ENCODE measurements around the gene LAIR2. TPM values are rescaled to one million over a fixed set of nuclear protein-coding genes. Genes with fewer than 3 reads are reported as not detected.

Gene LAIR2
- total and polyA plus RNA-seq, 2 experiments from 2014 or later: not detected

DNA sequence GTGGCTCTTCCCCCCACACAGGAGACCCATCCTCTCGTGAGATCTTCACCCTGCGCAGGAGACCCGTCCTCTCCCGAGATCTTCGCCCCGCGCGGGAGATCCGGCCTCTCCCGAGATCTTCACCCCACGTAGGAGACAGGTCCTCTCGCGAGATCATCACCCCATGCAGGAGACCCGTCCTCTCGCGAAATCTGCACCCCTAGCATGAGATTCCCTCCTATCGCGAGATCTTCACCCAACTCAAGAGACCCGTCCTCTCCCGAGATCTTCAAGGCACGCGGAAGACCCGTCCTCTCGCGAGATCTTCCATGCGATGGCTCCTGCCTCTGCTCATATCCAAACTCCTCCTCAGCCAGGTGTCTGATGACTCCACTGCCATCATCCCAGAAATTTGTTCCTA is 24.3 kb downstream of the LAIR2 start:
- TF ChIP-seq, protein P1, sequence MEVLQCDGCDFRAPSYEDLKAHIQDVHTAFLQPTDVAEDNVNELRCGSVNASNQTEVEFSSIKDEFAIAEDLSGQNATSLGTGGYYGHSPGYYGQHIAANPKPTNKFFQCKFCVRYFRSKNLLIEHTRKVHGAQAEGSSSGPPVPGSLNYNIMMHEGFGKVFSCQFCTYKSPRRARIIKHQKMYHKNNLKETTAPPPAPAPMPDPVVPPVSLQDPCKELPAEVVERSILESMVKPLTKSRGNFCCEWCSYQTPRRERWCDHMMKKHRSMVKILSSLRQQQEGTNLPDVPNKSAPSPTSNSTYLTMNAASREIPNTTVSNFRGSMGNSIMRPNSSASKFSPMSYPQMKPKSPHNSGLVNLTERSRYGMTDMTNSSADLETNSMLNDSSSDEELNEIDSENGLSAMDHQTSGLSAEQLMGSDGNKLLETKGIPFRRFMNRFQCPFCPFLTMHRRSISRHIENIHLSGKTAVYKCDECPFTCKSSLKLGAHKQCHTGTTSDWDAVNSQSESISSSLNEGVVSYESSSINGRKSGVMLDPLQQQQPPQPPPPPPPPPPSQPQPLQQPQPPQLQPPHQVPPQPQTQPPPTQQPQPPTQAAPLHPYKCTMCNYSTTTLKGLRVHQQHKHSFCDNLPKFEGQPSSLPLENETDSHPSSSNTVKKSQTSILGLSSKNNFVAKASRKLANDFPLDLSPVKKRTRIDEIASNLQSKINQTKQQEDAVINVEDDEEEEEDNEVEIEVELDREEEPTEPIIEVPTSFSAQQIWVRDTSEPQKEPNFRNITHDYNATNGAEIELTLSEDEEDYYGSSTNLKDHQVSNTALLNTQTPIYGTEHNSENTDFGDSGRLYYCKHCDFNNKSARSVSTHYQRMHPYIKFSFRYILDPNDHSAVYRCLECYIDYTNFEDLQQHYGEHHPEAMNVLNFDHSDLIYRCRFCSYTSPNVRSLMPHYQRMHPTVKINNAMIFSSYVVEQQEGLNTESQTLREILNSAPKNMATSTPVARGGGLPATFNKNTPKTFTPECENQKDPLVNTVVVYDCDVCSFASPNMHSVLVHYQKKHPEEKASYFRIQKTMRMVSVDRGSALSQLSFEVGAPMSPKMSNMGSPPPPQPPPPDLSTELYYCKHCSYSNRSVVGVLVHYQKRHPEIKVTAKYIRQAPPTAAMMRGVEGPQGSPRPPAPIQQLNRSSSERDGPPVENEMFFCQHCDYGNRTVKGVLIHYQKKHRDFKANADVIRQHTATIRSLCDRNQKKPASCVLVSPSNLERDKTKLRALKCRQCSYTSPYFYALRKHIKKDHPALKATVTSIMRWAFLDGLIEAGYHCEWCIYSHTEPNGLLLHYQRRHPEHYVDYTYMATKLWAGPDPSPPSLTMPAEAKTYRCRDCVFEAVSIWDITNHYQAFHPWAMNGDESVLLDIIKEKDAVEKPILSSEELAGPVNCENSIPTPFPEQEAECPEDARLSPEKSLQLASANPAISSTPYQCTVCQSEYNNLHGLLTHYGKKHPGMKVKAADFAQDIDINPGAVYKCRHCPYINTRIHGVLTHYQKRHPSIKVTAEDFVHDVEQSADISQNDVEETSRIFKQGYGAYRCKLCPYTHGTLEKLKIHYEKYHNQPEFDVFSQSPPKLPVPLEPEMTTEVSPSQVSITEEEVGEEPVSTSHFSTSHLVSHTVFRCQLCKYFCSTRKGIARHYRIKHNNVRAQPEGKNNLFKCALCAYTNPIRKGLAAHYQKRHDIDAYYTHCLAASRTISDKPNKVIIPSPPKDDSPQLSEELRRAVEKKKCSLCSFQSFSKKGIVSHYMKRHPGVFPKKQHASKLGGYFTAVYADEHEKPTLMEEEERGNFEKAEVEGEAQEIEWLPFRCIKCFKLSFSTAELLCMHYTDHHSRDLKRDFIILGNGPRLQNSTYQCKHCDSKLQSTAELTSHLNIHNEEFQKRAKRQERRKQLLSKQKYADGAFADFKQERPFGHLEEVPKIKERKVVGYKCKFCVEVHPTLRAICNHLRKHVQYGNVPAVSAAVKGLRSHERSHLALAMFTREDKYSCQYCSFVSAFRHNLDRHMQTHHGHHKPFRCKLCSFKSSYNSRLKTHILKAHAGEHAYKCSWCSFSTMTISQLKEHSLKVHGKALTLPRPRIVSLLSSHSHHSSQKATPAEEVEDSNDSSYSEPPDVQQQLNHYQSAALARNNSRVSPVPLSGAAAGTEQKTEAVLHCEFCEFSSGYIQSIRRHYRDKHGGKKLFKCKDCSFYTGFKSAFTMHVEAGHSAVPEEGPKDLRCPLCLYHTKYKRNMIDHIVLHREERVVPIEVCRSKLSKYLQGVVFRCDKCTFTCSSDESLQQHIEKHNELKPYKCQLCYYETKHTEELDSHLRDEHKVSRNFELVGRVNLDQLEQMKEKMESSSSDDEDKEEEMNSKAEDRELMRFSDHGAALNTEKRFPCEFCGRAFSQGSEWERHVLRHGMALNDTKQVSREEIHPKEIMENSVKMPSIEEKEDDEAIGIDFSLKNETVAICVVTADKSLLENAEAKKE (CRISPR knock-in tag; IDR thresholded peaks at IDR 0.05): no peak
- TF ChIP-seq EZH2phosphoT487 (IDR thresholded peaks at IDR 0.05; ENCODE audit: unreplicated experiment) (no peak), NANOG (IDR thresholded peaks at IDR 0.05; ENCODE audit: borderline replicate concordance) (no peak), CREB1 (CRISPR knock-in tag; IDR thresholded peaks at IDR 0.05; ENCODE audit: low read depth) (no peak)
- Mint-ChIP-seq H3K27me3 (ENCODE audit: insufficient read depth, low read depth, poor library complexity) (peaks cover 3% of the 10 kb centered on the region), H3K9me3 (peaks cover 97% of the 10 kb centered on the region), H3K4me1 (no peaks in the 10 kb centered on the region), H3K36me3 (ENCODE audit: low read depth) (peaks cover 46% of the 10 kb centered on the region), H3K4me3 (no peak overlapping the region), H3K27ac (no peak overlapping the region)
- no peaks in the 10 kb centered on the region for H4K20me1 ChIP-seq (replicated peaks; ENCODE audit: insufficient read depth)
- H3K27me3 ChIP-seq (ENCODE audit: insufficient read depth): no peaks in the 10 kb centered on the region
- no peak overlapping the region for H3K27ac ChIP-seq (ENCODE audit: low read depth)
- H3K36me3 ChIP-seq (ENCODE audit: insufficient read depth): peaks cover 3% of the 10 kb centered on the region; the same call in 1 of the 2 replicates
- ATAC-seq: no peak
- no peak overlapping the region for H3K4me3 ChIP-seq
- H2AFZ ChIP-seq: no peak overlapping the region
- H3K9me2 ChIP-seq (ENCODE audit: insufficient read depth): no peaks in the 10 kb centered on the region; the same call in 1 of the 2 replicates
- no peak for DNase-seq (ENCODE audit: low spot score)
- H3K79me2 ChIP-seq (replicated peaks; ENCODE audit: insufficient read depth): no peaks in the 10 kb centered on the region
- no peak overlapping the region for H3K4me2 ChIP-seq
- no peaks in the 10 kb centered on the region for H3K4me1 ChIP-seq (ENCODE audit: insufficient read depth)
- H3F3A ChIP-seq (replicated peaks; ENCODE audit: low read depth): no peaks in the 10 kb centered on the region

DNA sequence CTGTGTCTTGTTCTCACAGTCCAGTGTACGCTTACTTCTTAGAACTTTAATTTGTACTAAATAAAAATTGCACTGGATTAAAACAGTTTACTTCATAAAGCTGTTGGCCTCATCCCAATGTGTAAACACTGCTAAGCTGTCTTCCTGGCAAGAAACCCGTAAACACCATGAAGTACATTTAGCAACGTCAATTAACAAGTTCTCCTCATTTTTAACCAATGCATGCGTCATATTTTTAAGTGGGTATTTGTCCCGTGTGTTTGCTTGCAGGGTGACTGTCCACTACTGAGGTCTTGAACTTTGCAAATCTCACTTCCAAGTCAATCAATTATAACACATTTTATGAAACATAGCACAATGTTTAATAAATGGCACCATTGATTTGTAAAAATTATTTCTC is 28.2 kb downstream of the LAIR2 start:
- H3K9me3 Mint-ChIP-seq: peaks cover 98% of the 10 kb centered on the region

More for the DNA sequence above, 28.2 kb downstream of the LAIR2 start:
- ATAC-seq: no peak
- Mint-ChIP-seq H3K27me3 (ENCODE audit: insufficient read depth, low read depth, poor library complexity) (peaks cover 7% of the 10 kb centered on the region), H3K4me3 (no peak overlapping the region), H3K27ac (no peak overlapping the region), H3K36me3 (ENCODE audit: low read depth) (peaks cover 34% of the 10 kb centered on the region), H3K4me1 (no peaks in the 10 kb centered on the region)
- Histone ChIP-seq H3K27me3 (ENCODE audit: insufficient read depth) (no peaks in the 10 kb centered on the region), H2AFZ (no peak overlapping the region), H3K4me2 (no peak overlapping the region), H3K36me3 (ENCODE audit: insufficient read depth) (no peaks in the 10 kb centered on the region), H4K20me1 (replicated peaks; ENCODE audit: insufficient read depth) (no peaks in the 10 kb centered on the region), H3F3A (replicated peaks; ENCODE audit: low read depth) (no peaks in the 10 kb centered on the region), H3K9me2 (ENCODE audit: insufficient read depth) (no peaks in the 10 kb centered on the region), H3K79me2 (replicated peaks; ENCODE audit: insufficient read depth) (no peaks in the 10 kb centered on the region), H3K4me1 (ENCODE audit: insufficient read depth) (no peaks in the 10 kb centered on the region), H3K27ac (ENCODE audit: low read depth) (no peak overlapping the region), H3K4me3 (no peak overlapping the region)
- DNase-seq (ENCODE audit: low spot score): no peak
- TF ChIP-seq CTCF (conservative IDR thresholded peaks at IDR 0.05; ENCODE audit: low read depth in 2 of 2) (no peak), JUNB (IDR thresholded peaks at IDR 0.05; ENCODE audit: unreplicated experiment) (no peak), CREB1 (CRISPR knock-in tag; IDR thresholded peaks at IDR 0.05; ENCODE audit: low read depth) (no peak), POLR2AphosphoS5 (IDR thresholded peaks at IDR 0.05; ENCODE audit: low read depth) (no peak), EZH2phosphoT487 (IDR thresholded peaks at IDR 0.05; ENCODE audit: unreplicated experiment) (no peak), ZNF331 (CRISPR knock-in tag; IDR thresholded peaks at IDR 0.05; ENCODE audit: low read depth) (no peak)
